Activated CD8-positive, alpha-beta memory T cell treated with anti-CD3 and anti-CD28 coated beads for 36 hours (primary cell): Measurements from ENCODE around the gene SLC6A18. TPM values are rescaled to one million over a fixed set of nuclear protein-coding genes. Genes with fewer than 3 reads are reported as not detected.

Experiments used
- CTCF ChIA-PET: fragments of 350-600 bp; sonication (Branson Sonifier 250); formaldehyde crosslinking; loops from one replicate; lab custom pipeline; 2021; ENCODE audit warnings: antibody characterized with exemption; lab: Charles Lee
- POLR2A ChIA-PET: fragments of 350-600 bp; sonication (Branson Sonifier 250); formaldehyde crosslinking; loops from one replicate; lab custom pipeline; 2021; ENCODE audit warnings: antibody characterized with exemption; lab: Charles Lee
- total RNA-seq, 2 experiments: library from RNA; stranded (reverse); gene quantifications; one replicate each; pipeline ENCODE4 v1.2.3, GENCODE V29; 2021

The SLC6A18 gene
- total RNA-seq, 2 experiments from 2014 or later = not detected

GRCh38 chr5:1186351-1187233, 38.6 kb upstream of the SLC6A18 start:
- ChIA-PET POLR2A (no interaction called here), CTCF (interaction anchor here (1.2 kb wide), 1 partner anchor 46 kb away, joined by 3 read pairs; no protein-coding TSS in a partner anchor)

- CTCF ChIA-PET = no interaction called here
- POLR2A ChIA-PET = no interaction called here
Measured at GRCh38 chr5:1187234-1187949, 37.8 kb upstream of the SLC6A18 start.

- POLR2A ChIA-PET = no interaction called here
- CTCF ChIA-PET = no interaction called here
Measured at GRCh38 chr5:1187950-1188334, 37.2 kb upstream of the SLC6A18 start.

- ChIA-PET POLR2A (no interaction called here), CTCF (no interaction called here)
Measured at GRCh38 chr5:1188464-1188863, 36.7 kb upstream of the SLC6A18 start.

GRCh38 chr5:1189269-1189668, 35.9 kb upstream of the SLC6A18 start:
- CTCF ChIA-PET = no interaction called here

GRCh38 chr5:1190278-1190677, 34.9 kb upstream of the SLC6A18 start:
- POLR2A ChIA-PET = no interaction called here
- CTCF ChIA-PET = no interaction called here

More at GRCh38 chr5:1189269-1189668, 35.9 kb upstream of the SLC6A18 start:
- POLR2A ChIA-PET = no interaction called here

- ChIA-PET CTCF (no interaction called here), POLR2A (no interaction called here)
Measured at GRCh38 chr5:1190837-1191239, 34.3 kb upstream of the SLC6A18 start.

- ChIA-PET CTCF (no interaction called here), POLR2A (no interaction called here)
Measured at GRCh38 chr5:1192971-1193590, 32.1 kb upstream of the SLC6A18 start.

- POLR2A ChIA-PET = no interaction called here
- CTCF ChIA-PET = no interaction called here
Measured at GRCh38 chr5:1193591-1193985, 31.6 kb upstream of the SLC6A18 start.

GRCh38 chr5:1194378-1194777, 30.8 kb upstream of the SLC6A18 start:
- POLR2A ChIA-PET = no interaction called here
- CTCF ChIA-PET = no interaction called here

GRCh38 chr5:1195439-1195838, 29.7 kb upstream of the SLC6A18 start:
- POLR2A ChIA-PET = no interaction called here

GRCh38 chr5:1195916-1196315, 29.3 kb upstream of the SLC6A18 start:
- ChIA-PET CTCF (no interaction called here), POLR2A (no interaction called here)

More at GRCh38 chr5:1195439-1195838, 29.7 kb upstream of the SLC6A18 start:
- CTCF ChIA-PET = no interaction called here

GRCh38 chr5:1196562-1196961, 28.6 kb upstream of the SLC6A18 start:
- ChIA-PET CTCF (no interaction called here), POLR2A (no interaction called here)

- ChIA-PET POLR2A (no interaction called here), CTCF (no interaction called here)
Measured at GRCh38 chr5:1197876-1198666, 27.1 kb upstream of the SLC6A18 start.

- POLR2A ChIA-PET = no interaction called here
- CTCF ChIA-PET = no interaction called here
Measured at GRCh38 chr5:1199340-1199648, 25.9 kb upstream of the SLC6A18 start.

GRCh38 chr5:1199649-1200494, 25.3 kb upstream of the SLC6A18 start:
- ChIA-PET CTCF (no interaction called here), POLR2A (no interaction called here)

- POLR2A ChIA-PET = no interaction called here
Measured at GRCh38 chr5:1200495-1201326, 24.5 kb upstream of the SLC6A18 start.

More at GRCh38 chr5:1200495-1201326, 24.5 kb upstream of the SLC6A18 start:
- CTCF ChIA-PET = no interaction called here
